ENCODE measurements around the gene ERCC1.

The ERCC1 gene

GRCh38 chr19:45362291-45362690 lies 61.4 kb downstream of the ERCC1 start:
- DNase-seq (ENCODE audit: low read depth), result no peak
- no peak overlapping the region for H3K4me3 ChIP-seq (ENCODE audit: low read length)
- no peak for TF ChIP-seq CTCF (IDR thresholded peaks at IDR 0.05; ENCODE audit: insufficient read depth, low read depth, low read length, missing control alignments)

GRCh38 chr19:45361608-45362007 lies 62.1 kb downstream of the ERCC1 start:
- TF ChIP-seq CTCF (IDR thresholded peaks at IDR 0.05; ENCODE audit: insufficient read depth, low read depth, low read length, missing control alignments), result no peak
- no peak overlapping the region for H3K4me3 ChIP-seq (ENCODE audit: low read length)
- no peak for DNase-seq (ENCODE audit: low read depth)

- TF ChIP-seq CTCF (IDR thresholded peaks at IDR 0.05; ENCODE audit: insufficient read depth, low read depth, low read length, missing control alignments), result no peak
- no peak overlapping the region for H3K4me3 ChIP-seq (ENCODE audit: low read length)
- DNase-seq (ENCODE audit: low read depth), result no peak
Observed at GRCh38 chr19:45358213-45358792, 65.4 kb downstream of the ERCC1 start.

GRCh38 chr19:45357445-45357783 lies 66.3 kb downstream of the ERCC1 start:
- H3K4me3 ChIP-seq (ENCODE audit: low read length), result no peak overlapping the region
- no peak for TF ChIP-seq CTCF (IDR thresholded peaks at IDR 0.05; ENCODE audit: insufficient read depth, low read depth, low read length, missing control alignments)
- DNase-seq (ENCODE audit: low read depth), result no peak

Data from epithelial cell of esophagus (primary cell).